HCT116 (cell line): ENCODE measurements around the gene SLC4A5. TPM values are rescaled to one million over a fixed set of nuclear protein-coding genes. Genes with fewer than 3 reads are reported as not detected.

Experiments
- ATAC-seq: fragments of 200-7000 bp; cut with Tn5 transposase; 2 replicates; pipeline ENCODE4 v1.9.1; 2020; ENCODE audit warnings: mild to moderate bottlenecking, moderate library complexity
- BruUV-seq: library from RNA; stranded (reverse); fragments of 400-500 nt; replicated peaks from 2 replicates; lab custom pipeline; 2021; lab: Mats Ljungman, UMichigan
- CTCF ChIA-PET: fragments of 300-600 bp; sonication (Branson Sonifier 250); formaldehyde crosslinking; loops from one replicate; lab custom pipeline; 2021; ENCODE audit warnings: antibody characterized with exemption; lab: Charles Lee
- POLR2A ChIA-PET: fragments of 300-600, 350-600 bp; sonication (Branson Sonifier 250); formaldehyde crosslinking; loops from one replicate; lab custom pipeline; 2021; ENCODE audit warnings: antibody characterized with exemption; lab: Charles Lee
- RAD21 ChIA-PET, 2 experiments: fragments of 300-600 bp; sonication (Branson Sonifier 250); formaldehyde crosslinking; loops; one replicate each; lab custom pipeline; 2023; ENCODE audit warnings: low total read pairs in 2 of 2; ENCODE audit not compliant: uncharacterized antibody in 2 of 2, unreplicated experiment in 2 of 2, low non-redundant PET in 1 of 2; lab: Charles Lee
- DNase-seq: peaks from one replicate; pipeline ENCODE4 v3.0.0-alpha.2; 2010; ENCODE audit warnings: low read depth, low spot score
- H2AFZ ChIP-seq: fragments of 200-600 bp; shearing (Covaris generic), sonication (generic); 2 replicates; pipeline ENCODE4 v1.6.1; 2017; ENCODE audit warnings: low read depth, mixed run types, mixed read lengths, antibody characterized with exemption, low read length; ENCODE audit not compliant: poor library complexity, severe bottlenecking
- H3K27ac ChIP-seq: 2 replicates; pipeline ENCODE4 v1.5.1; 2012; ENCODE audit warnings: low read depth, low read length
- H3K27me3 ChIP-seq: fragments of 200-600 bp; sonication (generic); 2 replicates; pipeline ENCODE4 v1.6.1; 2016; ENCODE audit warnings: mixed run types, low read length, mixed read lengths; ENCODE audit not compliant: insufficient read depth
- H3K36me3 ChIP-seq, 2 experiments: fragments of 200-500 bp in 1 of 2; fragments of 200-600 bp in 1 of 2; sonication (Bioruptor generic) in 1 of 2; sonication (generic) in 1 of 2; 2 replicates each; pipeline versions ENCODE4 v1.5.1 to v1.6.1; 2014 to 2016; ENCODE audit warnings: low read length in 2 of 2, inconsistent platforms in 1 of 2, mixed read lengths in 1 of 2, mixed run types in 1 of 2; ENCODE audit not compliant: insufficient read depth in 2 of 2, control insufficient read depth in 1 of 2
- H3K4me1 ChIP-seq, 2 experiments: fragments of 200-600 bp in 1 of 2; sonication (generic) in 1 of 2; 2 replicates each; pipeline versions ENCODE4 v1.5.1 to v1.6.1; 2012 to 2017; ENCODE audit warnings: low read length in 2 of 2, inconsistent platforms in 1 of 2, mild to moderate bottlenecking in 1 of 2, mixed read lengths in 1 of 2, mixed run types in 1 of 2, moderate library complexity in 1 of 2; ENCODE audit not compliant: insufficient read depth in 2 of 2, control insufficient read depth in 1 of 2
- H3K4me2 ChIP-seq: fragments of 200-600 bp; sonication (generic); 2 replicates; pipeline ENCODE4 v1.6.1; 2017; ENCODE audit warnings: mixed run types, low read length, mixed read lengths
- H3K4me3 ChIP-seq, 2 experiments: fragments of 200-600 bp in 1 of 2; sonication (generic) in 1 of 2; replicated peaks in 1 of 2; 2 replicates each; pipeline ENCODE4 v1.5.1; 2011 to 2016; ENCODE audit warnings: low read length in 2 of 2, control low read depth in 1 of 2, low read depth in 1 of 2, mild to moderate bottlenecking in 1 of 2, mixed read lengths in 1 of 2, mixed run types in 1 of 2
- H3K79me2 ChIP-seq: fragments of 200-600 bp; sonication (generic); 2 replicates; pipeline ENCODE4 v1.6.1; 2017; ENCODE audit warnings: mild to moderate bottlenecking, mixed run types, low read length, moderate library complexity, mixed read lengths; ENCODE audit not compliant: insufficient read depth
- H3K9ac ChIP-seq: fragments of 200-600 bp; sonication (generic); 2 replicates; pipeline ENCODE4 v1.6.1; 2016; ENCODE audit warnings: low read length, mixed read lengths
- H3K9me2 ChIP-seq: fragments of 200-600 bp; sonication (generic), shearing (Covaris generic); 2 replicates; pipeline ENCODE4 v1.6.1; 2017; ENCODE audit warnings: mixed run types, mild to moderate bottlenecking, moderate library complexity; ENCODE audit not compliant: insufficient read depth
- H3K9me3 ChIP-seq, 2 experiments: fragments of 200-500 bp in 1 of 2; fragments of 200-600 bp in 1 of 2; sonication (Bioruptor generic) in 1 of 2; sonication (generic) in 1 of 2; 2 replicates each; pipeline ENCODE4 v1.6.1; 2014 to 2017; ENCODE audit warnings: low read length in 2 of 2, mixed read lengths in 2 of 2, inconsistent platforms in 1 of 2, low read depth in 1 of 2, mild to moderate bottlenecking in 1 of 2, mixed run types in 1 of 2, moderate library complexity in 1 of 2; ENCODE audit not compliant: control insufficient read depth in 1 of 2, insufficient read depth in 1 of 2
- H4K20me1 ChIP-seq: fragments of 200-600 bp; sonication (generic), shearing (Covaris generic); 2 replicates; pipeline ENCODE4 v1.6.1; 2017; ENCODE audit warnings: mixed run types, mild to moderate bottlenecking, moderate library complexity; ENCODE audit not compliant: insufficient read depth
- EGR1 ChIP-seq: IDR thresholded peaks from 2 replicates; pipeline ENCODE4 v1.6.1; 2012; ENCODE audit warnings: low read depth
- ELF1 ChIP-seq: IDR thresholded peaks from 2 replicates; pipeline ENCODE4 v1.6.1; 2012; ENCODE audit warnings: low read depth, borderline replicate concordance
- FOSL1 ChIP-seq: IDR thresholded peaks from 2 replicates; pipeline ENCODE4 v1.6.1; 2012; ENCODE audit warnings: low read depth
- RAD21 ChIP-seq: IDR thresholded peaks from 2 replicates; pipeline ENCODE4 v1.6.1; 2012; ENCODE audit warnings: low read depth, mild to moderate bottlenecking
- YY1 ChIP-seq: IDR thresholded peaks from 2 replicates; pipeline ENCODE4 v1.6.1; 2011; ENCODE audit warnings: low read length, low read depth, moderate library complexity, mild to moderate bottlenecking; ENCODE audit not compliant: insufficient replicate concordance; ENCODE audit errors: extremely low read depth
- ZFX ChIP-seq: fragments of 450-650 bp; IDR thresholded peaks from 2 replicates; pipeline ENCODE4 v1.6.1; 2017
- intact Hi-C: fragments of 100-400 bp; cut with micrococcal nuclease; formaldehyde crosslinking; loops from 2 replicates; pipeline ENCODE4 v1.10.0; 2022
- total RNA-seq: library from RNA; stranded (reverse); gene quantifications from one replicate; pipeline ENCODE4 v1.2.1, GENCODE V29; 2021; ENCODE audit not compliant: unreplicated experiment

Gene SLC4A5
- total RNA-seq, 1 experiment from 2014 or later, result 0.91 TPM

- H2AFZ ChIP-seq, result no peak overlapping the region
- no peaks in the 10 kb centered on the region for H3K9me2 ChIP-seq
- TF ChIP-seq FOSL1, result no peak
- TF ChIP-seq, all 23 proteins: peak for 0
- no peaks in the 10 kb centered on the region for H4K20me1 ChIP-seq
- H3K4me3 ChIP-seq, result no peak overlapping the region
- H3K79me2 ChIP-seq, result no peaks in the 10 kb centered on the region
- no peak overlapping the region for H3K27ac ChIP-seq
- H3K36me3 ChIP-seq, result no peaks in the 10 kb centered on the region
- RAD21 ChIA-PET, result interaction anchor here in 1 of 2 experiments (0.6 kb wide), 1 partner anchor 127 kb away, joined by 4 read pairs; no protein-coding TSS in a partner anchor
- CTCF ChIA-PET, result no interaction called here
- no TSS peak for BruUV-seq
- H3K9me3 ChIP-seq, result no peaks in the 10 kb centered on the region
- H3K4me1 ChIP-seq, result peaks cover 15 to 22% of the 10 kb centered on the region in 2 experiments
- H3K9ac ChIP-seq, result no peak overlapping the region
- ATAC-seq, result no peak
- POLR2A ChIA-PET, result no interaction called here
- H3K4me2 ChIP-seq, result no peak overlapping the region
- DNase-seq, result no peak
- intact Hi-C loops, result no loop called here
- H3K27me3 ChIP-seq, result no peaks in the 10 kb centered on the region
Measured at GRCh38 chr2:74264281-74264680, 78.9 kb downstream of the SLC4A5 start.

- Histone ChIP-seq H3K4me3 (no peak overlapping the region), H3K9ac (no peak overlapping the region), H3K27ac (no peak overlapping the region), H3K4me2 (no peak overlapping the region), H4K20me1 (no peaks in the 10 kb centered on the region), H3K9me2 (no peaks in the 10 kb centered on the region), H3K4me1 (peaks cover 15 to 22% of the 10 kb centered on the region in 2 experiments), H2AFZ (no peak overlapping the region), H3K27me3 (no peaks in the 10 kb centered on the region), H3K36me3 (no peaks in the 10 kb centered on the region), H3K9me3 (no peaks in the 10 kb centered on the region), H3K79me2 (no peaks in the 10 kb centered on the region)
- TF ChIP-seq ELF1 (no peak), EGR1 (no peak), RAD21 (no peak), ZFX (no peak), YY1 (no peak)
- POLR2A ChIA-PET, result no interaction called here
- RAD21 ChIA-PET, result no interaction called here
- no TSS peak for BruUV-seq
- ATAC-seq (no peak), DNase-seq (no peak)
- CTCF ChIA-PET, result no interaction called here
- intact Hi-C loops, result no loop called here
Measured at GRCh38 chr2:74262681-74263080, 80.5 kb downstream of the SLC4A5 start.
